HCEC 1CT (cell line): Measurements from ENCODE around the gene MVD.

Source experiments
- DNase-seq: peaks from one replicate; pipeline ENCODE4 v3.0.0-alpha.2; 2017

MVD gene

GRCh38 chr16:88696441-88696840, 33.5 kb upstream of the MVD start:
- no peak for DNase-seq

DNA sequence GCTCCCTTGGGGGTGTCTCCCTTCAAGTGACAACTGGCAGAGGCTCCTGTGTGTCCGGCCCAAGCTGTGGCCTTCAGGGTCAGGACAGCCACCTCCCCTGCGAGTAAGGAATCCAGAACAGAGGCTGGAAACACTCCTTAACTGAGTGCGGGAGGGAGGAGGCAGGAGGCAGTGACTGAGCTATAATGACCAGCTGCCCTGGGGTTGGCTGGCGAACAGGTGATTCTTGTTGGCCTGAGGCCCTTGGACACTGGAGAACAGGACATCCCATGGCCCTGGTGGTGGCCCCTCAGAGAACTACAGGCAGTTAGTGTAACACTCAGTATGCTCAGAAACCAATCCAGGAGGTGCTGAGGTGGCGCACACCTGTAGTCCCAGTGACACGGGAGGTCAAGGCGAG, 32.9 kb upstream of the MVD start:
- no peak for DNase-seq

DNA sequence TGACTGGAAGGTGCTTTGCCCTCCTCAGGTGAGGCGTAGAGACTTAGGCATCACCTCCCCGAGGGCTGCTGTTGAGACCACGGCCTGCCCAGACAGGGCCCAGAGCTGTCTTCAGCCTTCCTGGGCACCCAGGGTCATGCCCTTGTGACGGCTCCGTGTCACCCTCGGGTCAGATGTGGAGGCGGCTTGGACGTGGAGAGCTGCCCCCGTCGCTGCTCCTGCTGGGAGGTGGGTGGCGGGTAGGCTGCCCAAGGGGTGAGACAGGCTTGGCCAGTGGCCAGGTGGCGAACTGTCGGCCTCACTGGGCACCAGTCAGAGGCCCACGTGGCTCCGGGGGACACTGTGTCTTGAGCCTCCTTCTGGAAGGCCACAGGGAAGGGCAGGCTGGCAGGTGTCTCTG, 32.3 kb upstream of the MVD start:
- DNase-seq: no peak

GRCh38 chr16:88694221-88695087, 31.6 kb upstream of the MVD start:
- DNase-seq: no peak

GRCh38 chr16:88693420-88694177, 30.7 kb upstream of the MVD start:
- DNase-seq: no peak

DNA sequence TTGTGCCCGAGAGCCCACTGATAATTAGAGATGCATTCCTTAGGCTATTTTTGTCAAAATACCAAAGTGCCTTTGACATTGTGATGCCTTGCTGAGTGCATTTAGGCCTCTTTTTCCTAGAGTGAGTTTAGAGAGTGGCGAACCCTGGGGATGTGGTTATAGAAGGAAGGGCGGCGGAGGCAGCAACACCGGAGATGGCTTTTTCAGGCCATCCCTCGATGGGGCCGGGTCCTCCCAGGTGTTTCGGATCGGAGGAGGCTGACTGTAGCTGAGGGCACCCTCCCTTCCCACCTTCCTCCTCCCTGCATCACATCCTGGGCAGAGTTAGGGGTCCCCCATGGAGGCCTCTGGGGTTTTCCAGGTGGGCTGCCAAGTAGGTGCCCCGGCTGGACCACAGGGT, 30.0 kb upstream of the MVD start:
- DNase-seq: no peak

GRCh38 chr16:88691924-88692560, 29.2 kb upstream of the MVD start:
- DNase-seq: no peak

DNA sequence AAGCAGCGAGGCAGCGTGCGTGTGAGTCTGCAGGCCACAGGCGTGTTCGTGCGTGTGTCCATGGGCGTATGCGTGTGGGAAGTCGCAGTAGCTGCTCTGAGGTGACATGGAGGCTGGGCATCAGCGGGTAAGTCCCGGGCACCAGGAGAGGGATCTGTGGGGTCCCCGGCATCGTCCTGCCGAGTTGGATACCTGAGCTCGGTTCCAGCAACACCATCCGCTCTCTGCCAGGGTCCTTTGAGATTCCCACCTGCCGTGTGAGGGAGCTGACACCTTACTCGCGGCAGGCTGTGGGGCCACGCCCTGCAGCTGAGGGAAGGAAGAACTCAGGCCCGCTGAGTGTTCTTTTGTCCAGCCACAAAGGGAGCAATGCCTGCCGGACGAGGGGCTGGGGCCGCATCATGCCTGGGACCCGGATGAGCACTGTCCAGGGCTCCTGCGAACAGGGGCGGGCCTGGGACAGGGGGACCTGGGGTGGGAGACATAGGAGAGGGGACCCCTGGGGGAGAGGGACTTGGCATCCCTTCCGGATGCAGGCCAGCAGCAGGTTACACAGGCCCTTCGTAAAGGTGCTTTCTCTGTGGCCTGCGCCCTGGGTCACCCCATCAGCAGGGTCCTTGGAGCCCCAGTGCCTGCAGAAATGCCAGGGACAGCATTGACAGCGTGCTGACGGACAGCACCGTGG, 28.4 kb upstream of the MVD start:
- no peak for DNase-seq

- no peak for DNase-seq
Observed at GRCh38 chr16:88690341-88691128, 27.6 kb upstream of the MVD start.

GRCh38 chr16:88688013-88688778, 25.3 kb upstream of the MVD start:
- no peak for DNase-seq

- no peak for DNase-seq
Observed at GRCh38 chr16:88687676-88688012, 24.8 kb upstream of the MVD start.

DNA sequence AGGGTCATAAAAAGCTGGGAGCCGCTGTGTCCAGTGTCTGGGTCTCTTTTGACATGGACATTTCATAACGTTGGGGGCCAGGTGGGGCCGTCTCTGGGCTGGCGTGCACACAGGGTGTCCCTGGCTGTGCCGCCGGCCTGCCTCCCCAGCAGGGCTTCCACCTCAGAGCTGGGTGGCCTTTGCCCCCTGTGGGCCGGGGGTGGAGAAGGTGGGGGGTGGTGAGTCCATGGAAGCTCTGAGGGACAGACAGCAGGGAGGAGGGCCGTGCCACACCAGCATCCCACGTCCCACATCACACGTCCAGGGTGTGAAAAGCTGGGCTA, 24.3 kb upstream of the MVD start:
- no peak for DNase-seq

- peak; percentile 43 for DNase-seq
Observed at GRCh38 chr16:88686439-88687253, 23.8 kb upstream of the MVD start, which contains the start of gene SNAI3. Gene SNAI3, minus strand, starts transcription at chr16:88686507. Its CDS starts 101 bp downstream, at chr16:88686406.

DNA sequence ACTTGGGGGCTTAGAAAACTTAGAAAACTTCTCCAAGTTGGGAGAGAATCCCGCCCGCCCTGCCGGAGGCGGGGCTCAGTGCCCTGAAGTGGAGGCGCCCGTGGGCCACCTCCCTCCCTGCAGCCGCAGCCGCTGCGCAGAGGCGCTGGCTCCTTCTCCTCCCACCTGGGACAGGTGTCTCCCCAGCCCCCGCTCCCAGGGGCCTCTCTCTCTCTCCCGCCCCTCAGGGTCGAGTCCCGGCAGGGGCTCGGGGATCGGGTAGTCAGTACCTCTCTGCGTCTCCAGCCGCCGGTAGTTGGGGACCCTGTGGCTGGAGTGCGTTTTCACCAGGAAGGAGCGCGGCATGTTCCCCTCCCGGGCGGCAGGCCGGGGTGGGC, 23.2 kb upstream of the MVD start:
- DNase-seq: no peak

- DNase-seq: peak; percentile 69
Observed at GRCh38 chr16:88685156-88686061, 22.5 kb upstream of the MVD start.

DNA sequence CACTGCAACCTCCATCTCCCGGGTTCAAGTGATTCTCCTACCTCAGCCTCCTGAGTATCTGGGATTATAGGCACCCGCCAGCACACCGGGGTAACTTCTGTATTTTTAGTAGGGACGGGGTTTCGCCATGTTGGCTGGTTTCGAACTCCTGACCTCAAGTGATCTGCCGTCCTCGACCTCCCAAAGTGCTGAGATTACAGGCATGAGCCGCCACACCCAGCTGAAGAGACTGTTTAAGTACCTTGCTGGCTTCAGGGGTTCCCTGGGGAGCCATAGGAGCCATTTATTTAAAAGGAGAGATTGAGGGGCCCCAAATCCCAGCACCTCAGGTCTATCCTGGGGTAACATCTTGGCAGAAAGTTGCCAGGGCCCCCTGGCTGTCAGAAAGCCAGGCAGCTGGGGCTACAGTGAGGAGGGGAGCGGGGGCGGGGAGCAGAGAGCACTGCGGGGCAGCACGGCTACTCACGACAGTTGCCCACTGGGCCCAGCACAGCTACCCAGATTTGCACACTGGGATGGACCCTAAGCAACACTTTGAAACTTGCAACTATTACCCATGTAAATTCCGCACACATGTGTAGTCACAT, 21.8 kb upstream of the MVD start:
- no peak for DNase-seq

GRCh38 chr16:88681709-88682451, 19.0 kb upstream of the MVD start:
- DNase-seq: no peak

- no peak for DNase-seq
Observed at GRCh38 chr16:88681084-88681680, 18.3 kb upstream of the MVD start.
